B cell (primary cell): ENCODE results near the gene UCKL1. TPM values are rescaled to one million over a fixed set of nuclear protein-coding genes. Genes with fewer than 3 reads are reported as not detected.

ENCODE experiments used
- ATAC-seq: fragments of 200-7000 bp; cut with Tn5 transposase; one replicate; pipeline ENCODE4 v1.10.0; 2021; ENCODE audit warnings: low read depth, mild to moderate bottlenecking, moderate number of reproducible peaks, moderate library complexity
- CTCF ChIA-PET: fragments of 350-600 bp; sonication (Branson Sonifier 250); formaldehyde crosslinking; loops from one replicate; lab custom pipeline; 2021; ENCODE audit warnings: antibody characterized with exemption, inconsistent platforms; lab: Charles Lee
- POLR2A ChIA-PET: fragments of 350-600 bp; sonication (Branson Sonifier 250); formaldehyde crosslinking; loops from one replicate; lab custom pipeline; 2021; ENCODE audit warnings: antibody characterized with exemption; lab: Charles Lee
- DNase-seq: peaks from one replicate; pipeline ENCODE4 v3.0.0; 2013
- H2AFZ ChIP-seq: 2 replicates; pipeline ENCODE4 v1.6.1; 2012; ENCODE audit warnings: mild to moderate bottlenecking, low read depth, low read length; ENCODE audit not compliant: insufficient read depth, poor library complexity, severe bottlenecking
- H3K27ac ChIP-seq, 2 donors: 1 replicate in 1 of 2; 2 replicates in 1 of 2; pipeline ENCODE4 v1.5.1; 2012 to 2013; ENCODE audit warnings: low read length in 2 of 2, mild to moderate bottlenecking in 2 of 2, moderate library complexity in 1 of 2
- H3K27me3 ChIP-seq, 4 experiments: fragments of 200-600 bp in 1 of 4; sonication (generic) in 1 of 4; replicated peaks in 1 of 4; 1 replicate in 2 of 4; 2 replicates in 2 of 4; pipeline versions ENCODE4 v1.6.1 to v1.7.0; 2013 to 2016; ENCODE audit warnings: low read length in 3 of 4, mild to moderate bottlenecking in 2 of 4, mixed read lengths in 1 of 4, moderate library complexity in 1 of 4; ENCODE audit not compliant: insufficient read depth in 4 of 4, control insufficient read depth in 3 of 4; ENCODE audit errors: control extremely low read depth in 1 of 4
- H3K36me3 ChIP-seq, 2 experiments: replicated peaks in 1 of 2; 1 replicate in 1 of 2; 2 replicates in 1 of 2; pipeline versions ENCODE4 v1.6.1 to v1.7.1; 2013; ENCODE audit warnings: low read length in 1 of 2; ENCODE audit not compliant: insufficient read depth in 2 of 2, control insufficient read depth in 1 of 2; ENCODE audit errors: control extremely low read depth in 1 of 2, extremely low read depth in 1 of 2
- H3K4me1 ChIP-seq, 2 donors: fragments of 200-600 bp in 1 of 2; sonication (generic) in 1 of 2; 1 replicate in 1 of 2; 2 replicates in 1 of 2; pipeline versions ENCODE4 v1.5.1 to v1.6.1; 2013 to 2017; ENCODE audit warnings: low read length in 2 of 2; ENCODE audit not compliant: control insufficient read depth in 2 of 2, insufficient read depth in 2 of 2
- H3K4me2 ChIP-seq: replicated peaks from 2 replicates; pipeline ENCODE3; 2012; ENCODE audit warnings: mild to moderate bottlenecking, low read depth, low read length; ENCODE audit not compliant: poor library complexity, severe bottlenecking
- H3K4me3 ChIP-seq, 5 experiments: fragments of 200-600 bp in 1 of 5; sonication (generic) in 1 of 5; 1 replicate in 3 of 5; 2 replicates in 2 of 5; pipeline versions ENCODE4 v1.5.1 to v1.7.0; 2011 to 2016; ENCODE audit warnings: low read length in 4 of 5, mild to moderate bottlenecking in 4 of 5, low read depth in 2 of 5, control low read depth in 1 of 5, moderate library complexity in 1 of 5; ENCODE audit not compliant: insufficient read depth in 1 of 5; ENCODE audit errors: control extremely low read depth in 1 of 5, extremely low read depth in 1 of 5
- H3K79me2 ChIP-seq: fragments of 200-600 bp; sonication (generic); one replicate; pipeline ENCODE4 v1.6.0; 2016; ENCODE audit warnings: low read length; ENCODE audit not compliant: control insufficient read depth, insufficient read depth
- H3K9ac ChIP-seq: fragments of 200-600 bp; sonication (generic); 2 replicates; pipeline ENCODE4 v1.6.1; 2017; ENCODE audit warnings: mild to moderate bottlenecking, low read length, moderate library complexity
- H3K9me3 ChIP-seq, 3 donors: one replicate each; pipeline versions ENCODE4 v1.6.1 to v1.7.1; 2013; ENCODE audit warnings: low read length in 2 of 3; ENCODE audit not compliant: control insufficient read depth in 2 of 3, insufficient read depth in 1 of 3; ENCODE audit errors: control extremely low read depth in 1 of 3
- H4K20me1 ChIP-seq: 2 replicates; pipeline ENCODE4 v1.6.0; 2012; ENCODE audit warnings: mild to moderate bottlenecking, low read length; ENCODE audit not compliant: insufficient read depth, control insufficient read depth, poor library complexity, severe bottlenecking
- H3K27ac Mint-ChIP-seq: one replicate; pipeline ENCODE4 v1.8.0; 2021; ENCODE audit warnings: mixed read lengths
- H3K27me3 Mint-ChIP-seq: one replicate; pipeline ENCODE4 v1.8.0; 2021; ENCODE audit warnings: mixed read lengths
- H3K4me1 Mint-ChIP-seq: one replicate; pipeline ENCODE4 v1.8.0; 2021; ENCODE audit warnings: mixed read lengths
- H3K4me3 Mint-ChIP-seq: one replicate; pipeline ENCODE4 v1.8.0; 2021; ENCODE audit warnings: mixed read lengths
- H3K9me3 Mint-ChIP-seq: one replicate; pipeline ENCODE4 v1.8.0; 2022; ENCODE audit warnings: mixed read lengths; ENCODE audit not compliant: insufficient read depth
- CTCF ChIP-seq: fragments of 200-600 bp; IDR thresholded peaks from one replicate; pipeline ENCODE4 v1.8.0; 2022; ENCODE audit warnings: antibody characterized with exemption, mild to moderate bottlenecking
- EZH2 ChIP-seq: IDR thresholded peaks from 2 replicates; pipeline ENCODE4 v1.6.1; 2012; ENCODE audit warnings: borderline replicate concordance, low read depth, mild to moderate bottlenecking, moderate library complexity, low read length; ENCODE audit not compliant: insufficient read depth, poor library complexity, severe bottlenecking
- WGBS: methylation state at CpG from one replicate; pipeline ENCODE4 v1.1.5; 2013; ENCODE audit warnings: missing lambda C conversion rate; ENCODE audit not compliant: insufficient coverage; 5-methylcytosine and 5-hydroxymethylcytosine counted together
- intact Hi-C: fragments of 100-400 bp; cut with micrococcal nuclease; formaldehyde crosslinking; loops from one replicate; pipeline ENCODE4 v1.10.0; 2022
- polyA plus RNA-seq: library from polyadenylated mRNA; depleted of rRNA; stranded (reverse); fragments of >200 nt; gene quantifications from 2 replicates; pipeline ENCODE4 v1.2.3, GENCODE V29; 2012
- total RNA-seq, 2 donors: library from RNA; stranded (reverse); fragments of 120-200 nt in 1 of 2; gene quantifications; 1 replicate in 1 of 2; 2 replicates in 1 of 2; pipeline versions ENCODE4 v1.2.3 to v1.2.4, GENCODE V29; 2013 to 2022

UCKL1 gene
- total and polyA plus RNA-seq, 2 donors (not counting 1 experiment from before 2014, with no cell fraction given), result 106 to 199 TPM

GRCh38 chr20:63980806-63981728 is 24.9 kb upstream of the UCKL1 start, which contains the start of gene PRPF6:
PRPF6 (plus strand) TSS chr20:63981132; CDS start chr20:63981246, 114 bp downstream.
- Histone ChIP-seq H3K27me3 (no peaks in the 10 kb centered on the region), H3K27ac (peak within 1 kb of the TSS; percentile 69 to 87), H3K4me3 (peak within 1 kb of the TSS; percentile 63 to 85 (median 79)), H2AFZ (peak within 1 kb of the TSS; percentile 71), H3K9ac (peak within 1 kb of the TSS; percentile 71), H3K36me3 (peaks cover 0 to 28% of the 10 kb centered on the region in 2 experiments), H3K4me2 (peak within 1 kb of the TSS; percentile 93), H3K79me2 (peaks cover 39% of the 10 kb centered on the region), H3K4me1 (peaks cover 30 to 46% of the 10 kb centered on the region in 2 donors), H4K20me1 (peaks cover 51% of the 10 kb centered on the region), H3K9me3 (no peaks in the 10 kb centered on the region)
- ATAC-seq (peak; percentile 72), DNase-seq (peak; percentile 96)
- H3K9me3 Mint-ChIP-seq, result no peaks in the 10 kb centered on the region
- intact Hi-C loops, result loop anchor here (1.0 to 5.0 kb wide), 7 partner anchors 25 to 139 kb away; partner anchors contain the start of genes DNAJC5, LKAAEAR1, OPRL1 and TCEA2
- H3K4me1 Mint-ChIP-seq, result peaks cover 53% of the 10 kb centered on the region
- WGBS, result under 1% methylated on average over 64 of the region's 75 CpGs
- peak within 1 kb of the TSS; percentile 94 for H3K27ac Mint-ChIP-seq
- H3K4me3 Mint-ChIP-seq, result peak within 1 kb of the TSS; percentile 90
- peak; percentile 86 for TF ChIP-seq CTCF
- no peak for TF ChIP-seq EZH2
- POLR2A ChIA-PET, result interaction anchor here (0.6 to 2.3 kb wide), 16 partner anchors 10 to 460 kb away, joined by 3 to 12 read pairs (median 4); partner anchors contain the start of genes DNAJC5, PPDPF, RTEL1 and TPD52L2
- CTCF ChIA-PET, result interaction anchor here (0.6 to 2.5 kb wide), 22 partner anchors 8 to 484 kb away, joined by 3 to 25 read pairs (median 5); partner anchors contain the start of genes LKAAEAR1, PTK6, TCEA2 and TPD52L2
- H3K27me3 Mint-ChIP-seq, result no peaks in the 10 kb centered on the region
